Heart left ventricle (tissue), 16 donors: ENCODE data around the gene PRKN. TPM values are rescaled to one million over a fixed set of nuclear protein-coding genes. Genes with fewer than 3 reads are reported as not detected.
A peak's percentile ranks its signal among the peaks of the same experiment; 100 is the strongest.

Experiments
- ATAC-seq, 4 donors: fragments of 200-7000 bp; cut with Tn5 transposase; one replicate each; pipeline ENCODE4 v1.9.1; 2020 to 2022; ENCODE audit warnings: moderate library complexity in 4 of 4, mild to moderate bottlenecking in 3 of 4, moderate number of reproducible peaks in 1 of 4
- DNase-seq, 5 donors: peaks; one replicate each; pipeline ENCODE4 v3.0.0-alpha.2; 2020
- H3K27ac ChIP-seq, 12 donors: fragments of 200-600 bp; sonication (generic) in 4 of 12; one replicate each; pipeline versions ENCODE4 v1.5.0 to v1.8.0; 2016 to 2022; ENCODE audit warnings: mild to moderate bottlenecking in 2 of 12
- H3K27me3 ChIP-seq, 9 donors: fragments of 200-600 bp; sonication (generic) in 2 of 9; one replicate each; pipeline versions ENCODE4 v1.5.1 to v1.8.0; 2016 to 2022; ENCODE audit warnings: mild to moderate bottlenecking in 3 of 9
- H3K36me3 ChIP-seq, 9 donors: fragments of 200-600 bp; sonication (generic) in 2 of 9; one replicate each; pipeline versions ENCODE4 v1.5.0 to v1.8.0; 2018 to 2022; ENCODE audit warnings: mild to moderate bottlenecking in 2 of 9
- H3K4me1 ChIP-seq, 12 donors: fragments of 200-600 bp; sonication (generic) in 4 of 12; one replicate each; pipeline versions ENCODE4 v1.5.0 to v1.8.0; 2016 to 2022; ENCODE audit warnings: mild to moderate bottlenecking in 3 of 12
- H3K4me3 ChIP-seq, 12 donors: fragments of 200-600 bp; sonication (generic) in 4 of 12; one replicate each; pipeline versions ENCODE4 v1.5.0 to v1.8.0; 2017 to 2022; ENCODE audit warnings: mild to moderate bottlenecking in 9 of 12, moderate library complexity in 4 of 12
- H3K9me3 ChIP-seq, 12 donors: fragments of 200-600 bp; sonication (generic) in 4 of 12; one replicate each; pipeline versions ENCODE4 v1.5.0 to v1.8.0; 2016 to 2022; ENCODE audit warnings: mild to moderate bottlenecking in 1 of 12
- POLR2A ChIP-seq, 2 donors: fragments of 450-650 bp; IDR thresholded peaks; one replicate each; pipeline ENCODE4 v1.6.1; 2017; ENCODE audit warnings: antibody characterized with exemption in 2 of 2, mild to moderate bottlenecking in 2 of 2, moderate library complexity in 2 of 2
- WGBS, 4 donors: extraction: QIAGEN DNeasy Blood & Tissue Kit in 2 of 4; methylation state at CpG; one replicate each; pipeline versions ENCODE4 v1.1.5 to v1.1.7; 2013 to 2018; 5-methylcytosine and 5-hydroxymethylcytosine counted together
- intact Hi-C, 10 donors: fragments of 100-400 bp; cut with DNase I; formaldehyde crosslinking; loops; one replicate each; pipeline versions ENCODE4 v1.11.1 to v1.14.2; 2022
- polyA plus RNA-seq, 2 donors: library from polyadenylated mRNA; stranded (reverse); fragments of 200-250 nt; gene quantifications; one replicate each; pipeline ENCODE4 v1.2.3, GENCODE V29; 2013
- total RNA-seq, 9 donors: library from RNA; depleted of rRNA in 2 of 9; stranded (reverse); fragments of >200 nt in 2 of 9; fragmentation: NEBNext Ultra II Directional in 3 of 9; extraction: Animal tissue kit (Norgen Biotek cat#: 25700) in 3 of 9; gene quantifications; one replicate each; pipeline versions ENCODE4 v1.1.0 to v1.2.4, GENCODE V29; 2016 to 2023
- TF ChIP-seq, protein P1 (sequence below), 12 donors: fragments of 200-600 bp; sonication (generic) in 4 of 12; IDR thresholded peaks; one replicate each; pipeline versions ENCODE4 v1.5.0 to v1.8.0; 2018 to 2022; ENCODE audit warnings: antibody characterized with exemption in 12 of 12, mild to moderate bottlenecking in 5 of 12
- donor health status: ischemic (EF 13 %, LVEDD 7.1; RV severe dilation, severe dysfunction).
- donor health status: healthy with polysubstance abuse.
- donor health status: DM: no; HTN: yes; CAD: no.
- donor health status: DM: no; HTN: no; CAD: no.
- donor health status: ischemic (EF 25% LVEDD 6.9; RV normal size, moderate dysfunction).
- donor health status: ischemic (EF 25% LVEDD 5.7; RV mildly dilated, moderate dysfunction).
- donor health status: healthy.
- donor health status: DM: yes; HTN: yes; CAD: no.
- donor health status: ischemic (EF 35%, LVEDD 5.7; RV mildly dilated, moderate dysfunction).
- donor health status: nonischemic (EF 11% LVEDD 7.7; RV severe dilation, severe dysfunction).
- donor health status: DM: yes; HTN: yes; CAD: no.
- donor health status: PGD.
- donor health status: ischemic (EF 29% LVEDD 5.4; RV normal size, mild dysfunction).
- donor health status: nonischemic (EF 23%, LVEDD 6.1; RV moderate dilation, normal function).

Gene PRKN
- total and polyA plus RNA-seq, 11 donors = 3.4 to 32.5 (median 21.2) TPM

DNA sequence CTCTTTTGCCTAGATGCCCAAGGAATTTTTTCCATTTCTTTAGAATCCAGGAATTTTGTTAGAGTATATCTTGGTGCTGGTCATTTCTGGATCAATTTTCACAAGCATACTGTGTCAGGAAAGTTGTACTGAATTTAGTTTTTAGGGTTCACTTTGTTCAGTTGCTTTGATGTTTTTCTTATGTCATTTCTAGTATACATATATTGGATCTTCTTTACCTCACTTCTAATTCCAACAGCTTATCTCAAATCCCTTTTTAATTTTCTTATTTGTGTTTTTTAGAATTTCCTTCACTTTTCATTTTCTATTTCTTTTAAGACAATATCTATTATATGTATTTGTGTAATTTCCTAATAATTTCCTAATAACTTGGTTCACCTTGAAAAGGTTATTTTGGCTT is 1172.7 kb downstream of the PRKN start:
- Histone ChIP-seq H3K4me3 (no peak overlapping the region), H3K9me3 (peaks cover 0 to 45% (median 18%) of the 10 kb centered on the region in 12 donors), H3K27ac (no peak overlapping the region), H3K27me3 (no peaks in the 10 kb centered on the region), H3K36me3 (no peaks in the 10 kb centered on the region), H3K4me1 (no peaks in the 10 kb centered on the region)
- no peak for TF ChIP-seq POLR2A (IDR thresholded peaks at IDR 0.05)
- TF ChIP-seq, protein P1, sequence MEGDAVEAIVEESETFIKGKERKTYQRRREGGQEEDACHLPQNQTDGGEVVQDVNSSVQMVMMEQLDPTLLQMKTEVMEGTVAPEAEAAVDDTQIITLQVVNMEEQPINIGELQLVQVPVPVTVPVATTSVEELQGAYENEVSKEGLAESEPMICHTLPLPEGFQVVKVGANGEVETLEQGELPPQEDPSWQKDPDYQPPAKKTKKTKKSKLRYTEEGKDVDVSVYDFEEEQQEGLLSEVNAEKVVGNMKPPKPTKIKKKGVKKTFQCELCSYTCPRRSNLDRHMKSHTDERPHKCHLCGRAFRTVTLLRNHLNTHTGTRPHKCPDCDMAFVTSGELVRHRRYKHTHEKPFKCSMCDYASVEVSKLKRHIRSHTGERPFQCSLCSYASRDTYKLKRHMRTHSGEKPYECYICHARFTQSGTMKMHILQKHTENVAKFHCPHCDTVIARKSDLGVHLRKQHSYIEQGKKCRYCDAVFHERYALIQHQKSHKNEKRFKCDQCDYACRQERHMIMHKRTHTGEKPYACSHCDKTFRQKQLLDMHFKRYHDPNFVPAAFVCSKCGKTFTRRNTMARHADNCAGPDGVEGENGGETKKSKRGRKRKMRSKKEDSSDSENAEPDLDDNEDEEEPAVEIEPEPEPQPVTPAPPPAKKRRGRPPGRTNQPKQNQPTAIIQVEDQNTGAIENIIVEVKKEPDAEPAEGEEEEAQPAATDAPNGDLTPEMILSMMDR (IDR thresholded peaks at IDR 0.05) = no peak
- ATAC-seq = no peak
- intact Hi-C loops = no loop called here
- no peak for DNase-seq

DNA sequence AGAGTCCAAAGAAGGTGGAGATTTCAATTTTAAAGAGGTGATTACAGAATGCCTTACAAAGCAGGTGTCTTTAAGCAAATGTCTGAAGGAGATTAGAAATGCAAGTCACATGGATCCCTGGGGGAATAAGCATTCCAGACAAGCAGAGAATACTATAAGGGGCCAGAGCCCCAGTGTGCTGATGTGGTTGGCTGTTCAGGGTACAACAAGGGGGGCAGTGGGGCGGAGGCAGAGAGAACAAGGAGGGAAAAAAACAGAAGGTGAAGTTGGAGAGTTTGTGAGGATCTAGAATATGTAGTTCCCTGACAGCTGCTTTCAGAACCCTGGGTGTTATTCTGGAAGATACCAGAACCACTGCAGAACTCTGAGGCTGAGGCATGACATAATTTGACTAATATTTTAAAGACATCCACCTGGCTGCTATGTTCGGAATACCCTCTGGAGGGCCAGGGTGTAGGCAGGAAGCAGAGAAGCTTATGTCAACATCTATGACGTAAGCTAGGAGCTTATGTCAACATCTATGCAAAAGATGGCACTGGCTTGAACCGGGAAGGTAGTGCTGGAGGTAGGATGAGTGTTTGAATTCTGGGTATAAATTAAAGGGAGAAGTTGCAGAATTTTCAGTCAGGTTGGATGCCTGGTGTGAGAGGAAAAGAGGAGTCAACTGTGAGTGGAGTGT is 1177.5 kb downstream of the PRKN start:
- Histone ChIP-seq H3K4me1 (peaks cover 0 to 10% (median 0%) of the 10 kb centered on the region in 12 donors), H3K9me3 (peaks cover 0 to 27% (median 8%) of the 10 kb centered on the region in 12 donors), H3K36me3 (no peaks in the 10 kb centered on the region), H3K27me3 (no peaks in the 10 kb centered on the region), H3K27ac (no peak overlapping the region), H3K4me3 (no peak overlapping the region)
- TF ChIP-seq, protein P1 (IDR thresholded peaks at IDR 0.05) = no peak
- no peak for TF ChIP-seq POLR2A (IDR thresholded peaks at IDR 0.05)
- DNase-seq = no peak
- intact Hi-C loops = no loop called here
- 62 to 69% (median 69%) methylated on average over 4 of the region's 4 CpGs for whole genome bisulfite sequencing, 4 donors
- no peak for ATAC-seq

DNA sequence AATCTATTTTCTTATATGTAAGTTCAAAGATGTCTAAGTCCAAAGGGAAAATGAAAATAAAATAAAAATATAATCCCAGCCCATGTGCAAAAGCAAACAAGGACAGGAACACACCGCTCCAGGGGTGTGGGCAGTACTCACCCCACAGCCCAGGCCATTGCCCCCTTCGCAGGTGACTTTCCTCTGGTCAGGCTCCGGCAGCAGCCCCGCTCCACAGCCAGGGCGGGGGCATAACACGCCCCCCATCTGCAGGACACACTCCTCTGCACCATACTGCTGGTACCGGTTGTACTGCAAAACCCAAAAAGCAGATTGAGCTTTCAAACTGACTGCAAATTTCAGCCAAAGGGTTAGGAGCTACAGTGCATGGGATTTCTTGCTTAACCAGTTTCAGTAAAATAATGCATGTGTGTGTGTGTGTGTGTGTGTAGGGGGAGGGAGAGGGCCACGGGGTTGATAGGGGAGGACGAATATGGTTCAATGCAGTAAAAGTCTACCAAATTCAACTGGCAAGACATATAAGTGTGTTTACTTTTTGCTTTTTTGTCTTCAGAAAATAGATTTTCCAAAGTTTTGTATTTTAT is 1178.8 kb downstream of the PRKN start:
- TF ChIP-seq, protein P1 (IDR thresholded peaks at IDR 0.05) = no peak
- TF ChIP-seq POLR2A (IDR thresholded peaks at IDR 0.05) = no peak
- no peak overlapping the region for H3K4me3 ChIP-seq
- no peak for ATAC-seq
- intact Hi-C loops = no loop called here
- no peak overlapping the region for H3K27ac ChIP-seq
- DNase-seq = no peak
- peaks cover 0 to 10% (median 0%) of the 10 kb centered on the region in 12 donors for H3K4me1 ChIP-seq
- 94 to 97% (median 95%) methylated on average over 9 of the region's 9 CpGs for WGBS, 4 donors
- no peaks in the 10 kb centered on the region for H3K27me3 ChIP-seq
- no peaks in the 10 kb centered on the region for H3K36me3 ChIP-seq
- peaks cover 0 to 14% (median 0%) of the 10 kb centered on the region in 12 donors for H3K9me3 ChIP-seq

DNA sequence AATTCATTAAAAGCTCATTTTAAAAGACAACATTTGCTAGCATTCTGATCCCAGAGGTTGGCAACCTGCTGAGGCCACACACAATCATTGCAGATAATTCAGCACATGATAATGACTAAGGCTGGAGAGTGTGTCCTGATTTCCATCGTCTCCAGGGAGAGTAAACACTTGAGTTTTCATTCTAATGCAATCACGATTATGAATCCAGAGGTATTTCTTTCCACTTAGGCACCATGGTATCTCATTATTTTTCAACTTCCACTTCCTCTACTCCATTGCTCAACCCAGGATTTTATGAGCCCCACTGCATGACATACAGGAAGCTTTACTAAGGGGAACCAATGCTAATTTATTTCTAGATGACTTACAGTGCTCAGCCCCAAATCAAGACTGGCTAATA is 1179.9 kb downstream of the PRKN start:
- peak in 1 of 4 donors; percentile 41 for ATAC-seq
- peaks cover 0 to 10% (median 0%) of the 10 kb centered on the region in 12 donors for H3K4me1 ChIP-seq

More for the DNA sequence above, 1179.9 kb downstream of the PRKN start:
- TF ChIP-seq, protein P1 (IDR thresholded peaks at IDR 0.05) = no peak
- no peak for TF ChIP-seq POLR2A (IDR thresholded peaks at IDR 0.05)
- intact Hi-C loops = no loop called here
- Histone ChIP-seq H3K27ac (no peak overlapping the region), H3K27me3 (no peaks in the 10 kb centered on the region), H3K9me3 (peaks cover 0 to 2% (median 0%) of the 10 kb centered on the region in 12 donors), H3K4me3 (no peak overlapping the region), H3K36me3 (no peaks in the 10 kb centered on the region)
- 6 to 18% (median 12%) methylated on average over 2 of the region's 2 CpGs for whole genome bisulfite sequencing, 4 donors
- DNase-seq = no peak
